Gastroesophageal sphincter (tissue), 3 donors: ENCODE data around the gene EME2.

ENCODE experiments used
- EP300 ChIP-seq: sonication (generic); formaldehyde crosslinking; IDR thresholded peaks from one replicate; pipeline ENCODE4 v1.6.1; 2017; ENCODE audit warnings: antibody characterized with exemption, mild to moderate bottlenecking
- POLR2A ChIP-seq, 2 donors: fragments of 450-650 bp; IDR thresholded peaks; one replicate each; pipeline ENCODE4 v1.6.1; 2017; ENCODE audit warnings: antibody characterized with exemption in 2 of 2, mild to moderate bottlenecking in 2 of 2, moderate library complexity in 1 of 2
- POLR2AphosphoS5 ChIP-seq: sonication (generic); formaldehyde crosslinking; IDR thresholded peaks from one replicate; pipeline ENCODE4 v1.6.1; 2017; ENCODE audit warnings: antibody characterized with exemption
- TF ChIP-seq, protein P1 (sequence below), 4 experiments: fragments of 200-600 bp in 2 of 4; fragments of 450-650 bp in 2 of 4; sonication (generic) in 1 of 4; IDR thresholded peaks; one replicate each; pipeline ENCODE4 v1.5.1; 2017 to 2019; ENCODE audit warnings: antibody characterized with exemption in 4 of 4, mild to moderate bottlenecking in 2 of 4, moderate library complexity in 2 of 4

DNA sequence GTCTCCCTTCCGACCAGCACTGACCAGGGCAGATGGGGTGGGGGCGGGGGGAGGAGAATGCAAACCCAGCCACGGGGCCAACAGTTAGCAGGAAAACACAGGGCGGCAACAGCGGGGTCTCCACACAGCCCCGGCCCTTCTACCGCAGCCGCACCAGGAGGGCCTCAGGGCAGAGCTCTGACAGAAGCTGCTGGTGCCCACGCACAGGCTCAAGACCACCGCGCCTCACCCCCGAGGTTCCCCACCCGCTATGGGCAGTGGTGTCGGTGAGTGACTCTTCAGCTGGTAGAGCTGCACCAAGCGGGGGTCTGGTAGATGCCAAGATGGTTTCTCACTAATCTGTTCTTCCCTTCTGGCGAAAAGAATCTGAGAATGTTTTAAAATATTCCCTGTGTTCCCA is 37.9 kb downstream of the EME2 start:
- TF ChIP-seq, protein P1, sequence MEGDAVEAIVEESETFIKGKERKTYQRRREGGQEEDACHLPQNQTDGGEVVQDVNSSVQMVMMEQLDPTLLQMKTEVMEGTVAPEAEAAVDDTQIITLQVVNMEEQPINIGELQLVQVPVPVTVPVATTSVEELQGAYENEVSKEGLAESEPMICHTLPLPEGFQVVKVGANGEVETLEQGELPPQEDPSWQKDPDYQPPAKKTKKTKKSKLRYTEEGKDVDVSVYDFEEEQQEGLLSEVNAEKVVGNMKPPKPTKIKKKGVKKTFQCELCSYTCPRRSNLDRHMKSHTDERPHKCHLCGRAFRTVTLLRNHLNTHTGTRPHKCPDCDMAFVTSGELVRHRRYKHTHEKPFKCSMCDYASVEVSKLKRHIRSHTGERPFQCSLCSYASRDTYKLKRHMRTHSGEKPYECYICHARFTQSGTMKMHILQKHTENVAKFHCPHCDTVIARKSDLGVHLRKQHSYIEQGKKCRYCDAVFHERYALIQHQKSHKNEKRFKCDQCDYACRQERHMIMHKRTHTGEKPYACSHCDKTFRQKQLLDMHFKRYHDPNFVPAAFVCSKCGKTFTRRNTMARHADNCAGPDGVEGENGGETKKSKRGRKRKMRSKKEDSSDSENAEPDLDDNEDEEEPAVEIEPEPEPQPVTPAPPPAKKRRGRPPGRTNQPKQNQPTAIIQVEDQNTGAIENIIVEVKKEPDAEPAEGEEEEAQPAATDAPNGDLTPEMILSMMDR (IDR thresholded peaks at IDR 0.05): no peak
- TF ChIP-seq POLR2A (IDR thresholded peaks at IDR 0.05): no peak
- TF ChIP-seq EP300: no peak
- TF ChIP-seq POLR2AphosphoS5: no peak
